GM18907 (cell line): Measurements from ENCODE around the gene JMJD1C.
A peak's percentile ranks its signal among the peaks of the same experiment; 100 is the strongest.
"Not testable (repeated sequence)": the region's sequence is repeated elsewhere in the genome, so short reads cannot be mapped to it uniquely, and the experiment has no call there.

Source experiments
- ATAC-seq: cut with Tn5 transposase; IDR thresholded peaks from one replicate; pipeline ENCODE4 v1.9.1; 2021; ENCODE audit warnings: mild to moderate bottlenecking, moderate library complexity; ENCODE audit not compliant: unreplicated experiment

The JMJD1C gene

GRCh38 chr10:63236113-63236935 lies 229.5 kb downstream of the JMJD1C start:
- peak; percentile 91 for ATAC-seq

GRCh38 chr10:63235136-63235535 lies 230.6 kb downstream of the JMJD1C start:
- ATAC-seq: not testable (repeated sequence)

GRCh38 chr10:63229161-63229560 lies 236.6 kb downstream of the JMJD1C start:
- ATAC-seq: no peak

GRCh38 chr10:63228237-63228636 lies 237.5 kb downstream of the JMJD1C start:
- ATAC-seq: no peak

- peak; percentile 53 for ATAC-seq
Observed at GRCh38 chr10:63227207-63227895, 238.4 kb downstream of the JMJD1C start.

GRCh38 chr10:63224241-63224640 lies 241.5 kb downstream of the JMJD1C start:
- no peak for ATAC-seq

- ATAC-seq: no peak
Observed at GRCh38 chr10:63221950-63222349, 243.8 kb downstream of the JMJD1C start.

GRCh38 chr10:63219749-63220148 lies 246.0 kb downstream of the JMJD1C start:
- no peak for ATAC-seq

GRCh38 chr10:63217120-63217605 lies 248.6 kb downstream of the JMJD1C start:
- peak; percentile 77 for ATAC-seq

- ATAC-seq: no peak
Observed at GRCh38 chr10:63214571-63214970, 251.2 kb downstream of the JMJD1C start.

- ATAC-seq: no peak
Observed at GRCh38 chr10:63213489-63213888, 252.3 kb downstream of the JMJD1C start.

GRCh38 chr10:63210611-63211196 lies 255.1 kb downstream of the JMJD1C start:
- ATAC-seq: peak; percentile 51

GRCh38 chr10:63209705-63210104 lies 256.1 kb downstream of the JMJD1C start:
- no peak for ATAC-seq

- ATAC-seq: no peak
Observed at GRCh38 chr10:63208986-63209385, 256.8 kb downstream of the JMJD1C start.

- no peak for ATAC-seq
Observed at GRCh38 chr10:63206997-63207811, 258.6 kb downstream of the JMJD1C start.

GRCh38 chr10:63206576-63206975 lies 259.2 kb downstream of the JMJD1C start:
- ATAC-seq: no peak

- peak; percentile 1 for ATAC-seq
Observed at GRCh38 chr10:63205421-63205820, 260.4 kb downstream of the JMJD1C start.

- peak; percentile 55 for ATAC-seq
Observed at GRCh38 chr10:63204667-63205391, 260.9 kb downstream of the JMJD1C start.

GRCh38 chr10:63201118-63201517 lies 264.7 kb downstream of the JMJD1C start:
- no peak for ATAC-seq

GRCh38 chr10:63200431-63200830 lies 265.3 kb downstream of the JMJD1C start:
- no peak for ATAC-seq
